ENCODE data around the gene HMGB3.
"Not testable (repeated sequence)": the region's sequence is repeated elsewhere in the genome, so short reads cannot be mapped to it uniquely, and the experiment has no call there.

Gene HMGB3

DNA sequence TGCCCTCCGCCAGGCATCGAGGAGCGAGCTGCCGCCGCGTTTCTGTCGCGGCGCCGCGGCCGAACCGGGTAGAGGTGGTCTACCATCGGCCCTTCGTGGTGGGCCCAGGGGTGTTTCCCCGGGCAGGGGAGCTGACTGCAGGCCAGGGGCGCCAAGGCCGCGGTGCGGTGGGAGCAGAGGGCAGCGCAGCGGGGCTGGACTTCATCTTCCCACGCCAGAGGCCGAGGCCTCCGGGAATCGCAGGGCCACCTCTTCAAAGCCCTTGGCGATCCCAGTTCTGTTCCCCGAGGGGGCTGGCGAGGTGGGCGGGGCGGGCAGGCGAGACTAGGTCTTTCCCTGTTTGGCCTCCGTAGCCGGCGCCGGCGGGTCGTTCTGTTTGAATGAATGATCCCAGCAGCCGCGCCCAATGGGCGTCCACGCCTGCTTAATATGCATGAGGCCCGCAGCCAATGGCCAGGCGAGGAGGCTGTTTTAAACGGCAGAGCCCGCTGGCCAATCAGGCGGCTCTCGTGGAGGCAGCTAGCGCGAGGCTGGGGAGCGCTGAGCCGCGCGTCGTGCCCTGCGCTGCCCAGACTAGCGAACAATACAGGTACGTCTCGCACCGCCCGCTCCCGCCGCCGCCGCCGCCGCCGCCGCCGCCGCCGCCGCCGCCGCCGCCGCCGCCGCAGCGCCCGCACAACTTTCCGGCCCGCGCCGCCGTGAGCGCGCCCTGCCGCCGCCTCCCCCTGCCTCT lies at the start of gene HMGB3:
HMGB3 (plus strand) TSS at position 548 of the 733 bp plus-strand sequence. CDS start 2,265 bp downstream, outside the sequence.
- no peak for DNase-seq

DNA sequence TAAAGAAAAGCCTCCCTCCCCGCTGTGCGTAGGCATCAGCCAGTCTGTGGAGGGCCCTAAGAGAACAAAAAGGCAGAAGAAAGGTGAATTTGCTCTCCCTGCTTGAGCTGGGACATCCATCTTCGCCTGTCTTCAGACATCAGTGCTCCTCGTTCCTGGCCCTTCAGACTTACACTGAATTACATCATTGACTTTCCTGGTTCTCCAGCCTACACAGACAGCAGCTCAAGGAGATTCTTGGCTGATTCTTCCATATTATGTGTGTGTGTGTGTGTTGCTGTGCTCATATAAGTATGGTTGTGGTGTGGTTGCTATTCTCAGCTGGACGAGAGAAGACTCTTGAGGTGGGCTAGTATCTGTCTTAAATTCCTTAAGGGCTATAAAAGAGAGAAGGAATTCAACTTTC lies 49.2 kb upstream of the HMGB3 start:
- no peak for DNase-seq

DNA sequence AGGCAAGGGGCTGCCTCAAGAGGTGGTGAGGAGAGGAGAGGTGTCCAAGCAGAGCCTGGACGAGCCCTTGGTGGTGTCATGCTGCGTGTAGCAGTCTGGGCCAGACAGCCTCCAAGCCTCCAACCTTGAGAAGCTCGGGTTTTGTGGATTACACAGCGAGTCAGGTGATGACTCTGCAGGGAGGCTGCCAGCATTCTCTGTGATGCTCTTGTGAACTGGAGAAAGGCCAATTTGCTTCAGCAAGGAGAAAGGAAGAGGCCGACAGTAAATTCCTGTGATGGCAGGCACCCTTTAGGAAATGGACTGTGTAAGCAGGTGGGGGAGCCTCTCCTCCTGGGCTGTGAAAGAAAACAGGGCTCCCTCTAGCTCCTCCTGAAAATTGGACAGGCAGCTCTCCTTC lies 48.7 kb upstream of the HMGB3 start:
- DNase-seq = no peak

DNA sequence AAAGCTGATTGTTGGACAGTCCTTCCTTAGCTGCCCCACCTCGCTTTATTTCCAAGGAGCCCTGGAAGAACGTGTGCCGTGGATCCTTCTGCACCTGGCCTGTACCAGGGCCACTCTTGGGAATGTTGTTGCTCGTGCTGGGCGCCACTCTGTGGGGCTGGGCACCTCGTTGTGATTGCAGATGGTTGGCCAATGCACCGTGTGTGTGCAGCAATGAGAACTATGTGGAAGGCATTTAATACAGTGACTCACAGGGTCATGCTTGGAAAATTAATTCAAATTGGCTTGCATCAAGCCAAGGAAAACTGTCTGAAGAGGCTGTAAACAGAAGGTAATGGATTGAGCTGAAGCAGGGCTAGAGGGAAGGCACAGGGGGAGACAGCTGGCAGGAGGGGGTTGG lies 47.7 kb upstream of the HMGB3 start:
- DNase-seq = no peak

DNA sequence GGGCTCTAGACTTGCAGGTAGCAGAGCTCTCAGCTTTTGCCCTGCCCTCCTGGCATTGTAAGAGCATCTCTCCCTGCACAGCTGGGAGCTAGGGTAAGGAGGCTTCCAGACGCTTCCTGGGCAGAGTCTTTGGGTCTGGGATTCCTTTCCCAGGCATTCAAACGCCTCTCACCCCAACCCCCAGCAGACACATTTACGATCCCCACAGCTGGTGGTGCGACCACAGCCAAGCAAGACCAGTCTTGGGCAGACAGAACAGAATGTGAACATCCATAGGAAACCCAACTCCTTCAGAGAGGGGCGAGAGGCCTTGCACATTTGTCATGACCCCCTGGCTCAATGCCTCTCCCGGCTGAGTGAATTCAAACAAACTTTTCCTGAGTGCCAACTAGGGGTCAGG lies 46.6 kb upstream of the HMGB3 start:
- no peak for DNase-seq

DNA sequence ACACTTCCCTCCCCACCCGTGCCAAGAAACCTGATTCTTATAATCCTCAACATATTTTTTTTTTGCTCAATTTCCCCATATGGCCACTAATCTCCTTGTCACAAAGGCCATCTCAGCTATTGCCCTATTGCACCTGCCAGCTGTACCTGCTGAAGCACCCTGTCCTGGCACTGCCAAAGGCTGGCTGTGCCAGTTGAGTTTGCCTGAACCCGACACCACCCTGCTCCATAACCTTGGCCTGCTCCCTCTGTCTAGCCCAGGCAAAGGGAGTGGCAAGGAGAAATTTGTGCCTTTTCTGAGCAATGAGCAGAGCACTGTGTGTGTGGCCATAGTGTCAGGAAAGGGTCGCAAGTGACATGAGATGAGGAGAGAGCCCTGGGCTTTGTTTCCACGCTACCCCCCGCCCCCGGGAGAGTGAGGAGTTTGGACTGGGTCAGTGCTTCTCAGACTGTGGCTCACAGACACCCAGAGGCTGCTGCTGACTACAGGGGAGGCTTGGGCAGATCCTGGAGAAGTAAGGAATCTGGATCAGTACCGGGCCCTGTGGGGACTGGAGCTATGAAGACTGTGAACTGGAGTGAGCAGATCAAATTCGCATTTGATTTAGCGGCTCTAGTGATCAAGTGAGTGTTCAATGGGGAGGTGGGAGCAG lies 42.2 kb upstream of the HMGB3 start:
- DNase-seq = no peak

DNA sequence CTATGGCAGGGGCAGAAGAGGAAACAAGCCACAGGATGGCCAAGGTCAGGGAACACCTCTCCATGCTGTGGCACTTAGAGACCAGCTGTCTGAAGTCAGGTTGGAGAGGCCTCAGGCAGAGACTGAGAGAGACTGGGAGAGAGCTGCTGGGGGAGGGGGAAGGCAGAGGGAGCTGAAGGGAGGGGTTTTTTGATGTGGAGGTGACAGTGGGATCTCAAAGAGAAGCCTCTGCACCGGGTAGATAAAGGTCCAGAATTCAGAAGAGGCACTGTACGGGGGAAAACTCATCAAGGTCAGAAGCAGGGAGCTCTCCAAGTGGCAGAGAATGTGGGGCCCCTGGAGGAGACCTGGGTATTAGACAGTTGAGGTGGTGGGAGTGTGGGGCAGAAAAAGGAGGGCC lies 41.6 kb upstream of the HMGB3 start:
- no peak for DNase-seq

DNA sequence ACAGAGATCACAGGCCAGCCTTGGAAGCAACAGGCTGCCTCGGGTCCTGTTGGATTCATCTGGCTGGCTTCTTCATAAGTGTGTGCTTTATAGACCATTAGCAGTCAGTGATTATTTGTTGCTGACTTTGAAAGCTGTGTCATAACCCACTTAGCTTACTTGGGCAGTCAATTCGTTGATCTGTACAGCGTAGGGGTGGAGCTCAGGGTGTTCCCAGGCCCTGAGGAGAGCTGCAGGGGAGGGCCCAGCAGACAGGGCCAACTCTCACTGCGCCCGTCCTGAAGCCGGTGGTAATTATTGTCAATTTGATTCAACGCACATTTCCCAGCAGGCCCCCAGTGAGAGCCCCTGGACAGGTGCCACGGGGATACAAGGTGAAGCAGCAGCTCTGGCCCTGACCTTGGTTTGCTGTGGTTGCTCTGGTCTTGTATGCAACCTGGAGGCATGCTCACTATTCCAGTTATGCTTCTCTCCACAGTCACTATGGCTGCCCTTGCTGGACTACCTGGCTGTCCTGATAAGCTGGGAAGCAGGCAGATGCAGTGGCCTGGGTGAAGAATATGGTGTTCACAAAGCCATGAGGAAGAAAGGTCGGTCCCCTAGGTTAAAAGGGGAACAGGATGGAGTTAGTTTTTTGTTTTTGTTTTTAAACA lies 40.1 kb upstream of the HMGB3 start:
- DNase-seq = no peak

DNA sequence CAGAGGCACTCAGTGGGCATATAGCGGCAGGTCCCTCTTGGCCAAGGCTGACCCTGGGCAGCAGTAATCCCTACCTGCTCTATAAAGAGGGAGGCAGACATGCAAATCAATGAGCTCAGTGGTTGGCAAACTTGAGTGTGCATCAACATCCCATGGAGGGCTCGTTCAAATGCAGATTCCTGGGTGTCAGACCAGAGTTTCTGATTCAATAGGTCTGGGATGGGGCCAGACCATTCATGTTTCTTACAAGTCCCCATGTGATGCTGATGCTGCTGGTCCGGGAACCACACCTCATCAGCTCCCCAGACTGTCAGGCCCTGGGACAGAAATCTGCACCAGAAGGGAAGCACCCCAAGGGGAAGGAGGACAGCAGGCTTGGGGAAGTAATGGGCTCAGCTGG lies 38.9 kb upstream of the HMGB3 start:
- DNase-seq = no peak

DNA sequence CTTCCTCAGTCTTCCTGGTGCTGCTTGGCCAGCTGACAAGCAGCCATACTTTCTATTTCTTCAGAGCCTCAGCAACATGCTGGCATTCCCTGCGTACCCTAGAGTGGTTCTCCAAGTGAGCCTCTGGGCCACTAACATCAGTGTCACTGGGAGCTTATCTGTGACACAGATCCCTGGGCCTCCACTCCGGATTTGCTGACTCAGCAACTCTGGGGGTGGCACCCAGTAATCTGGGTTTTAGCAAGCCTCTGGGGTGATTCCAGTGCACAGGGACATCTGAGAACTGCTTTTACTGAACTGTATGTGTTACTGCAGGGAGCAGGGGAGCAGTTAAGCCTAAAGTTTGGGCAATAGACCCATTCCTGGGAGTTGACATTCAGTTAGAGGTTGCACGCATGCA lies 28.2 kb upstream of the HMGB3 start:
- DNase-seq = no peak

DNA sequence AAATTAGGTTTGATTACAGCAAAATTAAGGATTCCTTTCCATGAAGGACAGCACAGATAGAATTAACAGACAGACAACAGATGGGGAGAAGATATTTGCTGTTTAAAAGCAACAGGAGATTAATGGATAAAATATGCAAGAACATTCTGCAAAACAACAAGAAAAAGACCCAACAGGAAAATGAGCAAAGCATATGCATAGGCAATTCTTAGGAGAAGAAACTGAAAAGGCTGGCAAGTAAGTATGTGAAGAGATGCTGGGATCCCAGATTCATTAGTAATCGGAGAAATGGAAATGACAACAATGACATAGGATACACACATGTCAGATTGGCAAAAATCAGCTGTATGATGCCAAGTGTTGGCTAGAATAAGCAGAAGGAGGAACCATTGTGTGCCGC lies 27.5 kb upstream of the HMGB3 start:
- no peak for DNase-seq

DNA sequence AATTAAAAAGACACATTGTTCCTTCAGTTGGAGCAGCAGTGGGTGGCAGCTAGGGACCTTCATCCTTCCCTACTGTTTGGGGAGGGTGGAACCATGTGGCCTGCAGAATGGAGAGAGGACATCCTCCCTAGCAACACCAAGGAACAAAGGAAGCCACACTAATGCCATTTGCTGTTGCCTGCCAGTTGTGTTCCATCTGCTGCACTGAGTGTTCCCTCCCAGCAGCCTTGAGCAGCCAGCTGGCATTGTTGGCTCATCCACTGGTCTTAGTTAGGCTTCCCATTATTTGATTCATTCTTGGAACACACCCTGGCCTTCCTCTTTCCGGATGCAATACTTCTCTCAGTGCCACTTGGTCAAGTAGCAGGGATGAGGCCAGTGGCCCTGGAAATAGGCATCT lies 25.0 kb upstream of the HMGB3 start:
- no peak for DNase-seq

DNA sequence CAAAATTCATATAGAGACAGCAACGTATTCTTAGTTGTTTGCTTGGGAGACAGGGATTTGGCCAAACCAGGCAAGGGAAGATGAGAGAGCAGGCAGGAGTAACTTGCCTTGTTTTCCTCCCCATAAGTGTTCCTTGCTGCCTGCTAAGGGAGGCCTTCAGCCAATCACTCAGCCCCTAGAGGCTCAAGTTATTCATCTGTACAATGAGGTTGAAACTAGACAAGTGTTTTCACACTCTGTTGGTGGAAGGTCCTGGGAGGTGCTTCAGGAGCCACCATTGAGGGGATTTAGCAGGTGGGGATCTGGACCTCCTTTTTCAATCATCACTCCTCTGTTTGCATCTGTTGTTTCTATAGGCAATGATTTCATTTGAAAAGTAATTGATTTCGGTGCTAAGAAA lies 23.6 kb upstream of the HMGB3 start:
- DNase-seq = no peak

DNA sequence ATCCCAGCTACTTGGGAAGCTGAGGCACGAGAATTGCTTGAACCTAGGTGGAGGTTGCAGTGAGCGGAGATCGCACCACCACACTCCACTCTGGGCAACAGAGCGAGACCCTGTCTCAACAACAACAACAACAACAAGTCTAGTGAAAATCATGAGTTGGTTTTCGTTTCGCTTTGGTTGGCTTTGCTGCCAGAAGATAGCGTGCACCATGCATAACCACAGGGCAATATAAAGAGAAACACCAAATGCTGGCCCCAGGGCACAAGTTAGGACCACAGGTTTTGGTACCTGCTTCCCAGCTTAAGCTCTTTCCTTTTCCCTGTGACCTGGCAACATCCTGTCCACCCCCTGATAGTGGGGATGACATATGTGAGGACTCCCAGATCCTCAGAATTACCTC lies 21.5 kb upstream of the HMGB3 start:
- DNase-seq = no peak

DNA sequence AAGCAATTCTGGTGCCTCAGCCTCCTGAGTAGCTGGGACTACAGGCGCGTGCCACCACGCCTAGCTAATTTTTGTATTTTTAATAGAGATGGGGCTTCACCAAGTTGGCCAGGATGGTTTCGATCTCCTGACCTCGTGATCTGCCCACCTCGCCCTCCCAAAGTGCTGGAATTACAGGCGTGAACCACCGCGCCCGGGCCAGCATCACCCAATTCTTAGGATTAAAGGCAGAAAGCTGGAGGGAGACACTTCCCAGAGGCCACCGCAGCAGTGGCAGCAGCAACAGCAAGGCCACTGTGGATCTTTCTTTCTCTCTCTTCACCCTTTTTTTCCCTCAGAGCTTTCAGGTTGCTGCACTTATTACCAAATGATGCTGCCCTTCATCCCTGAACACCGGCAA lies 18.7 kb upstream of the HMGB3 start:
- DNase-seq = not testable (repeated sequence)

DNA sequence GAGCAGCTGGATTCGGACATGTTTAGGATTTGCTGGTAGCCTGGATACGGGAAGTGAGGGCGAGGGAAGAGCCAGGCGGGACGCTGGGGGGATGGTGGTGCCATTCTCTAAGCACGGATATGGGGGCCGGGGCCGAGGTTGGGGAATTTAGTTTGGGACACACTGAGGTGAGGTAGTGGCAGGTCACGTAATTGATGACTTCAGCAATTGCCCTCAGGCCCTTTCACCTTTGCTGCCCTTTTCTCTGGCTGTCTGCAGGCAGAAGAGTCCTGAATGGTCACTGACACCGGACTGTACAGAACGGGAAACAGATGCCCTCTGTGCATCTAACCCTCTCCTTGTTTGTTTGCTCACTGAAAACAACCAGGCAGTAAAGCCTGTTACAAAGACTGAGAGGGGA lies 16.9 kb upstream of the HMGB3 start:
- no peak for DNase-seq

DNA sequence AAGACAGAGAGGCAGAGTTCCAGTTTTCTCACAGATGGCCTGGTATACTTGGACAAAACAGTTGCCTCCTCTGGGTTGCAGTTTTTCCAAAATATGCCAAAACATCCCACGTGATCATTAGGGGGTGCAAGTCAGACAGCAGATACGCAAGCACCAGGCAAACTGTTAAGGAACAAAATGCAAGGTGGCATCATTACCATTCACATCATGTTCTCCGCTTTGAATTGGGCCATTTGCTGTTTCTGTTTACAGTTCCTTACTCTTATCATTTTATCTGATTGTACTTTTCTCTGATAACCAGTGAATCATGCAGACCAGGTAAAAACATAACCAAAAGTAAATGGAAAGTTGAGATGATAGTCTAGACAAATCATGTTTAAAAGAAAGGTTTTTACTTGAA lies 16.4 kb upstream of the HMGB3 start:
- DNase-seq = no peak

DNA sequence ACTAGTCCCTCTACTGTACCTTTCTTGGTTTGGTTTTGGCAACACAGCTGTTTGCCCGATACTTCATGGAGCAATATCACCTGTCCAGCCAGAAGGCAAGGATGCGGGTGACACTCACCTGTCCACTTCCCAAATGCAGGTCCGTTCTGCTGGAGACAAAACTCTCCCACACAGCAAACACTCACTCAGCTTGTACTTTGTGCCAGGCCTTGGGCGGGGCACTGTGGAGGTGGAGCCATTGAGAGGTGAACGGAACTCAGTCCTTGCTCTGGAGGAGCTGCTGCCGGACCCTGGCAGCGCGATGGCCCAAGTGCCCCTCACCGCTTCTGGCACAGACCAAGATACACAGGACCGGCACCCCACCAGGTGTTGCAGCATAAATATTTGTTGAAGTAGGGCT lies 15.3 kb upstream of the HMGB3 start:
- no peak for DNase-seq

DNA sequence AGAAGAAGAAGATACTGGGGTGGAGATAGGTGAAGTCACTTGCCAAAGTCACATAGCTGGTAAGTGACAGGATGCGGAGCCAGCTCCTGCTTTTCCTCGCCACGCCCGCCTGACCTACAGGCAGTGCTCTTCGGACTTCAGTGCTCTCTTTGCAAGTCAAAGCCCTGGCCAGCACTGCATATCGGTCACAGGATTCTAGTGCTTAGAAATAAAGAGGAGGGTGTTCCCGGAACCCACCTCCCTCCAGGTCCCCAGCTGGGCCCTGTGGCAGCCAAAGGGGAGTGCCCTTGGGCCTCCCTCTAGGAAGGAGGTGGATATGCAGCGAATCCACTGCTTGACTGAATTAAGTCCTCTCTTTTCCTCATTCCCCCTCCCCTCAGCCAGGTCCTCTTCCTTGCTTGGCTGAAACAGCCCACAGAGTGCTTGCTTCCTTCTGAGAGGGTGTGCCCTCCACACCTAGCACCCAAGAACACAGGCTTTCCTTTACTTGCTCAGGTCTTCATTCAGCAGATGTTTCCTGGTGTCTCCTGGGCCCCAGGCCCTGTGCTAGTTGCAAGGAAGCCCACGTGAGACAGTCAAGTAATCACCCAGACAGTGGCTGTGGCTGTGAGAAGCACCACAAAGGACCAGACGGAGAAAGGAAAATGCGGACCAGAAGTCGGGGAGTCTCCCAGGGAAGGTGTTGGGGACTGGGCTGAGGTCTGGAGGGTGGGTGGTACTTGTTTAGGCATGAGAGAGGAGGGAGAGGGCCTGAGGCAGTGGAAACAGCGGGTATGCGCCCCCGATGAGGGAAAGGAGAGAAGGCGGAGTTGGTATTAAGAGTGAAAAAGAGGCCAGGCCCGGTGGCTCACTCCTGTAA lies 14.0 kb upstream of the HMGB3 start:
- DNase-seq = no peak

DNA sequence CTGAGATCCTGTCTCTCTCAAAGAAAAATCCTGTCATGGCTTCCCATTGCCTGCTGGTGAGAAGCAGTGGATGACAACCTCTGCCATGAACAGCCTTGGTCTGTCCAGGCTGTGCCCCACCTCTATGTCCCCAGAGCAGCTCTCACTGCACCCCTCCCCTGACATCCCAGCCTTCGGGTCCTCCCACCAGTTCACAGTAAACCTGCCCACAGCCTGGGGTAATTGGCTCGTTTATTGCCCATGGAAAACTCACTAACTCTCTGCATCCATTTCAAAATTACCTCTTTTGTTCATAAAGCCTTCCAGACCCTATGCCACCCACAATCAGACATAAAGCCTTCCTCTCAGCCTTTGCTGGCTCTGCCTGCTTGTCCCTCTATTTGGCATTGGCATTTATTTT lies 10.7 kb upstream of the HMGB3 start:
- DNase-seq = no peak

DNA sequence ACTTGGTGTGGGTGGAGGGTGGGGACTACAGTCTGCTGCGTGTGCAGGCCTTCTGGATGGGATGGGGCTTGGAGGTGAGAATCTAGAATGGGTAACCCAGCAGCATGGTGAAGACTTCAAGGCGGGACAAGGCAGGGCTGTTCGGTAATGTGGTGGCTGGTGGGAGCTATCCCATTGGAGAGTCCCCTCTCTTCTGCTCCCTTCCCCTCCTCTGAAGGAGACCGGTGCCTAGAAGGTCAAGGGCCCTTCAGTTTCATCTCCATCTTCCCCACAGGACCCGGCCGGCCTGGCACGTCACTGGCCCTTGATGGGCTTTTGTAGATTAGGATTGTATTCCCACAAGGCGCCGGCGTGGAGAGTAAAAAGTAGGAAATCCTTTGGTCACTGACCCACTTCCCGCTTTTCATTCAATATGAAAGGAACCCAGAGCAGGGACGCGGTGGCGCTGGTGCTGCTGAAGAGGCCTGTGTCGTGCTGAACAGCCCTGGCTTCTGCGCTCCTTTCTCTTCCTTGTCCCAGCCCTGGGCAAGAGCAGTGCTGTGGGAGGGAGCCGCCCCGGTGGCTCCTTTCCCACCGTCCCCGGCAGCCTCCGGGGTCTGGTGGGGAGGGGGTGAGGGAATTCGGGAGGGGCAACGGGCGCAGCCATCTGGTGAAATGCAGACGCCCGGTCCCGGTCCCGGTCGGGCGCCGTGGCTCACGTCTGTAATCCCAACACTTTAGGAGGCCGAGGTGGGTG lies 7.3 kb upstream of the HMGB3 start:
- DNase-seq = no peak

DNA sequence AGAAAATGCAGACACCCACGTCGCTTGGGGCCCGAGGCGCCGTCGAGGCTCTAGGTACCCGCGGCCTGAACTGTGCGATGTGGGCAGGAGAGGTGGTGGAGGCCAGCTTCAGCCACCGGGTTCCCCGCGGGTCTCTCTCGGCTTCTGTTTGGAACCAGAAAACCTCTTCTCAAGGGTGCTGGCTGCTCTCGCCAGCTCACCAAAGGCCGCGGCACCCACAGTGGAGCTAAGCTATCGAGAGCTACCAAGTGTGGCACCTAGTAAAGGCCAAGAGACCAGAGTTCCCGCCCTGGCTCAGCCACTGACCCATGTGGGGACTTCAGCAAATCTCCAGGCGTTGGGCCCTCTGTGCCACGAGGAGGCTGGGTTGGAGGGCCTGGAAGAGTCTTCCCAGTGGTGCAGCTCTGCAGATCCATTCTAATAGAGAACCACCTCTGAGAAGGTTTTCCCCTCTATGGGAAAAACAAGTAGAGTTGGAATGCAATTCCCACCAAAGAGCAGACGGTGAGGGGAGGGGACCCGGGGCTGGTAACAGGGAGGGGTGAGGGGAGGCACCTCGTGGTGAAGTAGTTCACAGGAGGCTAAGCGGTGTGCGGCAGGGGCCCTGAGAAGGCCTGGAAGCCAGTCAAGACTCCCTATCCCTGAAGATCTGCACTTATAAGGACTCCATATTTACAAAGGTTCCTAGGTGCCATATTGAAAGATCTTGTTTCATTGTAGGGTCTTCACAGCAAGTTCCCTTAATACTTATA lies 5.5 kb upstream of the HMGB3 start:
- no peak for DNase-seq

Measured in cortex of kidney (tissue), 1 donor.